ENCODE results near the gene AQP9.

AQP9 gene

GRCh38 chr15:58139989-58140522, 1.9 kb downstream of the AQP9 start:
- WGBS, 2 experiments (ENCODE audit: insufficient coverage in 2 of 2): 67 to 90% methylated on average over 2 of the region's 3 CpGs
- no peak overlapping the region for H3K4me3 ChIP-seq (ENCODE audit: extremely low read depth, insufficient read depth, low read length, poor library complexity, severe bottlenecking)
- no peaks in the 10 kb centered on the region for H3K4me1 ChIP-seq (ENCODE audit: control insufficient read depth, insufficient read depth, low read length, poor library complexity, severe bottlenecking)
- no peaks in the 10 kb centered on the region for H3K36me3 ChIP-seq (ENCODE audit: control insufficient read depth, insufficient read depth, low read length)
- H3K27ac ChIP-seq (ENCODE audit: low read depth, low read length, severe bottlenecking): no peak overlapping the region
- H3K9me3 ChIP-seq (ENCODE audit: control insufficient read depth, low read length): no peaks in the 10 kb centered on the region

GRCh38 chr15:58141894-58142293, 3.7 kb downstream of the AQP9 start:
- WGBS, 2 experiments (ENCODE audit: insufficient coverage in 2 of 2): 68 to 72% methylated on average over 2 to 3 of the region's 6 CpGs
- no peaks in the 10 kb centered on the region for H3K4me1 ChIP-seq (ENCODE audit: control insufficient read depth, insufficient read depth, low read length, poor library complexity, severe bottlenecking)
- no peaks in the 10 kb centered on the region for H3K36me3 ChIP-seq (ENCODE audit: control insufficient read depth, insufficient read depth, low read length)
- H3K9me3 ChIP-seq (ENCODE audit: control insufficient read depth, low read length): no peaks in the 10 kb centered on the region
- H3K4me3 ChIP-seq (ENCODE audit: extremely low read depth, insufficient read depth, low read length, poor library complexity, severe bottlenecking): no peak overlapping the region
- H3K27ac ChIP-seq (ENCODE audit: low read depth, low read length, severe bottlenecking): no peak overlapping the region

- H3K4me1 ChIP-seq (ENCODE audit: control insufficient read depth, insufficient read depth, low read length, poor library complexity, severe bottlenecking): no peaks in the 10 kb centered on the region
- no peaks in the 10 kb centered on the region for H3K36me3 ChIP-seq (ENCODE audit: control insufficient read depth, insufficient read depth, low read length)
- H3K9me3 ChIP-seq (ENCODE audit: control insufficient read depth, low read length): no peaks in the 10 kb centered on the region
- 75 to 85% methylated on average over 3 of the region's 6 CpGs for WGBS, 2 experiments (ENCODE audit: insufficient coverage in 2 of 2)
- no peak overlapping the region for H3K4me3 ChIP-seq (ENCODE audit: extremely low read depth, insufficient read depth, low read length, poor library complexity, severe bottlenecking)
- H3K27ac ChIP-seq (ENCODE audit: low read depth, low read length, severe bottlenecking): no peak overlapping the region
Observed at GRCh38 chr15:58142827-58143461, 4.8 kb downstream of the AQP9 start.

- H3K4me1 ChIP-seq (ENCODE audit: control insufficient read depth, insufficient read depth, low read length, poor library complexity, severe bottlenecking): no peaks in the 10 kb centered on the region
- no peaks in the 10 kb centered on the region for H3K36me3 ChIP-seq (ENCODE audit: control insufficient read depth, insufficient read depth, low read length)
- no peaks in the 10 kb centered on the region for H3K9me3 ChIP-seq (ENCODE audit: control insufficient read depth, low read length)
- H3K27ac ChIP-seq (ENCODE audit: low read depth, low read length, severe bottlenecking): no peak overlapping the region
- H3K4me3 ChIP-seq (ENCODE audit: extremely low read depth, insufficient read depth, low read length, poor library complexity, severe bottlenecking): no peak overlapping the region
Observed at GRCh38 chr15:58145606-58146005, 7.4 kb downstream of the AQP9 start.

GRCh38 chr15:58146211-58146610, 8.0 kb downstream of the AQP9 start:
- H3K9me3 ChIP-seq (ENCODE audit: control insufficient read depth, low read length): no peaks in the 10 kb centered on the region
- H3K36me3 ChIP-seq (ENCODE audit: control insufficient read depth, insufficient read depth, low read length): no peaks in the 10 kb centered on the region
- no peak overlapping the region for H3K27ac ChIP-seq (ENCODE audit: low read depth, low read length, severe bottlenecking)
- whole genome bisulfite sequencing, 2 experiments (ENCODE audit: insufficient coverage in 2 of 2): no CpG with 5 or more reads among the region's 4 CpGs
- H3K4me1 ChIP-seq (ENCODE audit: control insufficient read depth, insufficient read depth, low read length, poor library complexity, severe bottlenecking): no peaks in the 10 kb centered on the region
- H3K4me3 ChIP-seq (ENCODE audit: extremely low read depth, insufficient read depth, low read length, poor library complexity, severe bottlenecking): no peak overlapping the region

- Histone ChIP-seq H3K36me3 (ENCODE audit: control insufficient read depth, insufficient read depth, low read length) (no peaks in the 10 kb centered on the region), H3K4me1 (ENCODE audit: control insufficient read depth, insufficient read depth, low read length, poor library complexity, severe bottlenecking) (no peaks in the 10 kb centered on the region), H3K4me3 (ENCODE audit: extremely low read depth, insufficient read depth, low read length, poor library complexity, severe bottlenecking) (no peak overlapping the region), H3K27ac (ENCODE audit: low read depth, low read length, severe bottlenecking) (no peak overlapping the region), H3K9me3 (ENCODE audit: control insufficient read depth, low read length) (no peaks in the 10 kb centered on the region)
- WGBS, 2 experiments (ENCODE audit: insufficient coverage in 2 of 2): 77 to 88% methylated on average over 6 of the region's 7 CpGs
Observed at GRCh38 chr15:58146749-58147148, 8.6 kb downstream of the AQP9 start.

- Histone ChIP-seq H3K36me3 (ENCODE audit: control insufficient read depth, insufficient read depth, low read length) (no peaks in the 10 kb centered on the region), H3K4me3 (ENCODE audit: extremely low read depth, insufficient read depth, low read length, poor library complexity, severe bottlenecking) (no peak overlapping the region), H3K27ac (ENCODE audit: low read depth, low read length, severe bottlenecking) (no peak overlapping the region), H3K9me3 (ENCODE audit: control insufficient read depth, low read length) (no peaks in the 10 kb centered on the region), H3K4me1 (ENCODE audit: control insufficient read depth, insufficient read depth, low read length, poor library complexity, severe bottlenecking) (no peaks in the 10 kb centered on the region)
- 93 to 95% methylated on average over 2 to 5 of the region's 5 CpGs for WGBS, 2 experiments (ENCODE audit: insufficient coverage in 2 of 2)
Observed at GRCh38 chr15:58147171-58147611, 9.0 kb downstream of the AQP9 start.

GRCh38 chr15:58148120-58148519, 9.9 kb downstream of the AQP9 start:
- Histone ChIP-seq H3K9me3 (ENCODE audit: control insufficient read depth, low read length) (no peaks in the 10 kb centered on the region), H3K4me3 (ENCODE audit: extremely low read depth, insufficient read depth, low read length, poor library complexity, severe bottlenecking) (no peak overlapping the region), H3K27ac (ENCODE audit: low read depth, low read length, severe bottlenecking) (no peak overlapping the region), H3K4me1 (ENCODE audit: control insufficient read depth, insufficient read depth, low read length, poor library complexity, severe bottlenecking) (no peaks in the 10 kb centered on the region), H3K36me3 (ENCODE audit: control insufficient read depth, insufficient read depth, low read length) (no peaks in the 10 kb centered on the region)

GRCh38 chr15:58148633-58149445, 10.7 kb downstream of the AQP9 start:
- no peak overlapping the region for H3K4me3 ChIP-seq (ENCODE audit: extremely low read depth, insufficient read depth, low read length, poor library complexity, severe bottlenecking)
- WGBS, 2 experiments (ENCODE audit: insufficient coverage in 2 of 2): 79 to 100% methylated on average over 1 to 3 of the region's 4 CpGs
- H3K27ac ChIP-seq (ENCODE audit: low read depth, low read length, severe bottlenecking): no peak overlapping the region
- no peaks in the 10 kb centered on the region for H3K4me1 ChIP-seq (ENCODE audit: control insufficient read depth, insufficient read depth, low read length, poor library complexity, severe bottlenecking)
- no peaks in the 10 kb centered on the region for H3K9me3 ChIP-seq (ENCODE audit: control insufficient read depth, low read length)
- H3K36me3 ChIP-seq (ENCODE audit: control insufficient read depth, insufficient read depth, low read length): no peaks in the 10 kb centered on the region

GRCh38 chr15:58154769-58155168, 16.6 kb downstream of the AQP9 start:
- no peaks in the 10 kb centered on the region for H3K36me3 ChIP-seq (ENCODE audit: control insufficient read depth, insufficient read depth, low read length)
- H3K4me3 ChIP-seq (ENCODE audit: extremely low read depth, insufficient read depth, low read length, poor library complexity, severe bottlenecking): no peak overlapping the region
- H3K27ac ChIP-seq (ENCODE audit: low read depth, low read length, severe bottlenecking): no peak overlapping the region
- H3K9me3 ChIP-seq (ENCODE audit: control insufficient read depth, low read length): no peaks in the 10 kb centered on the region
- no peaks in the 10 kb centered on the region for H3K4me1 ChIP-seq (ENCODE audit: control insufficient read depth, insufficient read depth, low read length, poor library complexity, severe bottlenecking)
- 88 to 93% methylated on average over 1 of the region's 2 CpGs for WGBS, 2 experiments (ENCODE audit: insufficient coverage in 2 of 2)

GRCh38 chr15:58159827-58160386, 21.7 kb downstream of the AQP9 start:
- H3K36me3 ChIP-seq (ENCODE audit: control insufficient read depth, insufficient read depth, low read length): no peaks in the 10 kb centered on the region
- no peak overlapping the region for H3K4me3 ChIP-seq (ENCODE audit: extremely low read depth, insufficient read depth, low read length, poor library complexity, severe bottlenecking)
- no peak overlapping the region for H3K27ac ChIP-seq (ENCODE audit: low read depth, low read length, severe bottlenecking)
- H3K9me3 ChIP-seq (ENCODE audit: control insufficient read depth, low read length): no peaks in the 10 kb centered on the region
- 93% methylated on average over 3 of the region's 6 CpGs; no CpG with 5 or more reads in 1 of the 2 experiments for WGBS, 2 experiments (ENCODE audit: insufficient coverage in 2 of 2)
- H3K4me1 ChIP-seq (ENCODE audit: control insufficient read depth, insufficient read depth, low read length, poor library complexity, severe bottlenecking): no peaks in the 10 kb centered on the region
